ENCODE measurements around the gene COL4A2.

COL4A2 gene

GRCh38 chr13:110305001-110305400, 2.1 kb upstream of the COL4A2 start:
- peak overlapping the region; percentile 78 for H3K4me3 ChIP-seq (ENCODE audit: low read depth, low read length)
- CTCF ChIA-PET = interaction anchor here (1.4 to 2.8 kb wide), 6 partner anchors 14 to 107 kb away, joined by 3 to 11 read pairs (median 6); no protein-coding TSS in a partner anchor
- no peak for TF ChIP-seq CTCF (IDR thresholded peaks at IDR 0.05; ENCODE audit: insufficient read depth, low read length, missing control alignments)
- POLR2A ChIA-PET = interaction anchor here (2.0 kb wide), 1 partner anchor 18 kb away, joined by 4 read pairs; no protein-coding TSS in a partner anchor
- no peak for DNase-seq (ENCODE audit: low read depth, low spot score)

- ChIA-PET CTCF (interaction anchor here (1.4 to 2.8 kb wide), 5 partner anchors 15 to 107 kb away, joined by 4 to 11 read pairs (median 8); no protein-coding TSS in a partner anchor), POLR2A (interaction anchor here (0.6 to 2.0 kb wide), 3 partner anchors 17 to 75 kb away, joined by 3 to 7 read pairs (median 4); no protein-coding TSS in a partner anchor)
- no peak for DNase-seq (ENCODE audit: low read depth, low spot score)
- no peak for TF ChIP-seq CTCF (IDR thresholded peaks at IDR 0.05; ENCODE audit: insufficient read depth, low read length, missing control alignments)
- peak overlapping the region; percentile 78 for H3K4me3 ChIP-seq (ENCODE audit: low read depth, low read length)
Measured at GRCh38 chr13:110305544-110305943, 1.5 kb upstream of the COL4A2 start.

- DNase-seq (ENCODE audit: low read depth, low spot score) = no peak
- no peak for TF ChIP-seq CTCF (IDR thresholded peaks at IDR 0.05; ENCODE audit: insufficient read depth, low read length, missing control alignments)
- ChIA-PET POLR2A (interaction anchor here (0.6 to 1.9 kb wide), 7 partner anchors 10 to 150 kb away, joined by 3 to 8 read pairs (median 4); no protein-coding TSS in a partner anchor), CTCF (interaction anchor here (1.2 to 2.8 kb wide), 7 partner anchors 15 to 106 kb away, joined by 3 to 11 read pairs (median 8); no protein-coding TSS in a partner anchor)
- peak overlapping the region; percentile 78 for H3K4me3 ChIP-seq (ENCODE audit: low read depth, low read length)
Measured at GRCh38 chr13:110305949-110306339, 1.1 kb upstream of the COL4A2 start.

GRCh38 chr13:110306340-110306959, 634 bp upstream of the COL4A2 start:
- peak overlapping the region; percentile 78 for H3K4me3 ChIP-seq (ENCODE audit: low read depth, low read length)
- POLR2A ChIA-PET = interaction anchor here (0.8 to 3.0 kb wide), 13 partner anchors 9 to 149 kb away, joined by 3 to 12 read pairs (median 6); no protein-coding TSS in a partner anchor
- CTCF ChIA-PET = interaction anchor here (0.7 to 2.8 kb wide), 9 partner anchors 13 to 106 kb away, joined by 3 to 11 read pairs (median 5); no protein-coding TSS in a partner anchor
- peak; percentile 5 for TF ChIP-seq CTCF (IDR thresholded peaks at IDR 0.05; ENCODE audit: insufficient read depth, low read length, missing control alignments)
- DNase-seq (ENCODE audit: low read depth, low spot score) = no peak

GRCh38 chr13:110307767-110308655, 927 bp downstream of the COL4A2 start:
- no peak for DNase-seq (ENCODE audit: low read depth, low spot score)
- POLR2A ChIA-PET = interaction anchor here (0.8 to 3.0 kb wide), 6 partner anchors 15 to 104 kb away, joined by 3 to 12 read pairs (median 7); no protein-coding TSS in a partner anchor
- CTCF ChIA-PET = interaction anchor here (1.0 to 1.7 kb wide), 7 partner anchors 12 to 104 kb away, joined by 3 to 10 read pairs (median 4); no protein-coding TSS in a partner anchor
- peak overlapping the region; percentile 78 for H3K4me3 ChIP-seq (ENCODE audit: low read depth, low read length)
- TF ChIP-seq CTCF (IDR thresholded peaks at IDR 0.05; ENCODE audit: insufficient read depth, low read length, missing control alignments) = no peak

Measured in AG04449 (cell line).